Activated T-cell treated with anti-CD3 and anti-CD28 coated beads, Interleukin-2, amount 50 U/mL, for 24 hours (primary cell): ENCODE measurements around the gene RGS18.
"Not testable (repeated sequence)": the region's sequence is repeated elsewhere in the genome, so short reads cannot be mapped to it uniquely, and the experiment has no call there.

ENCODE experiments used
- DNase-seq: peaks from one replicate; pipeline ENCODE4 v3.0.0-alpha.2; 2020
- H3K27ac Mint-ChIP-seq: 2 replicates; pipeline ENCODE4 v1.8.0; 2020; ENCODE audit warnings: mild to moderate bottlenecking, mixed read lengths
- H3K27me3 Mint-ChIP-seq: 2 replicates; pipeline ENCODE4 v1.8.0; 2020; ENCODE audit warnings: mixed read lengths
- H3K36me3 Mint-ChIP-seq: 2 replicates; pipeline ENCODE4 v1.8.0; 2020; ENCODE audit warnings: low read depth, mixed read lengths
- H3K4me1 Mint-ChIP-seq: 2 replicates; pipeline ENCODE4 v1.8.0; 2020; ENCODE audit warnings: low read depth, mixed read lengths
- H3K4me3 Mint-ChIP-seq: 2 replicates; pipeline ENCODE4 v1.8.0; 2020; ENCODE audit warnings: mild to moderate bottlenecking, moderate library complexity, mixed read lengths
- H3K9me3 Mint-ChIP-seq: 2 replicates; pipeline ENCODE4 v1.8.0; 2020; ENCODE audit warnings: mixed read lengths

The RGS18 gene

DNA sequence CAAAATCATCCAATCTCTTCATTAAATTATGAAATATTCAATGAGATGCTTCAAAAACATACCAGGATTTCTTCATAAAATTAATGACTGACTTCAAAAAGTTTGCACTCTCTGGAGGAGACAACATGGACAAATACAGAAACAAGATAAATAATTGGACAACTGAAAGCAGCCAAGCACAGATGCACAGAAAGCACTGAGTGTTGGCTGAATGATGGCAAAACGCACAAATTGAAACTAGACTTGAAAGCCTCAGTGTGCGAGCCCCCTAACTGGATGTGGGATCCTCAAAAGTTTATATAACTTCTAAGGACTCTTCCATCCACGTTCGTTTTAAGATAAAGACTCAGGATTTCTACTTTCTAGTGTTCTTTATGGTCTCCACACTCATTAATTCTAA lies 27.9 kb downstream of the RGS18 start:
- no peak overlapping the region for H3K4me3 Mint-ChIP-seq
- no peak overlapping the region for H3K27ac Mint-ChIP-seq
- H3K9me3 Mint-ChIP-seq, result no peaks in the 10 kb centered on the region

DNA sequence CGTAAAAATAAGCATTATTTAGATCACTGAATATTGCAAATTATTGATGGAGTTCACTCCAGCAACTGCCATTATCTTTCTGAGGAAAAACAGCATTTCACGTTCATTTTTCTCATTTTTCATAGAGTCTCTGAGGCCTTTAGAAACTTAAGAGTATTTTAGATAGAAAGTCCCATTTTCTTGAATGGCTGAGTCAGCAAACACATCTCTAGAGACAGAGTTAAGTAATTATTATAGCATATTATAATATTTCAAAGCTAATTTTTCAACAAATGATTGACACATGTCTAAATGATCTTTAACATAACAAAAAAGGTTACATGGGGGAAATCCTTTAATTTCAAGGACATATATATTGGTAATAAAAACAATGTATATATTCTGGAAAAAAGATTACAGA lies 31.8 kb downstream of the RGS18 start:
- Mint-ChIP-seq H3K27me3 (no peaks in the 10 kb centered on the region), H3K36me3 (no peaks in the 10 kb centered on the region), H3K27ac (no peak overlapping the region), H3K9me3 (no peaks in the 10 kb centered on the region), H3K4me3 (no peak overlapping the region), H3K4me1 (no peaks in the 10 kb centered on the region)
- DNase-seq, result no peak

More for the DNA sequence above, 27.9 kb downstream of the RGS18 start:
- Mint-ChIP-seq H3K4me1 (no peaks in the 10 kb centered on the region), H3K27me3 (no peaks in the 10 kb centered on the region), H3K36me3 (no peaks in the 10 kb centered on the region)
- no peak for DNase-seq

DNA sequence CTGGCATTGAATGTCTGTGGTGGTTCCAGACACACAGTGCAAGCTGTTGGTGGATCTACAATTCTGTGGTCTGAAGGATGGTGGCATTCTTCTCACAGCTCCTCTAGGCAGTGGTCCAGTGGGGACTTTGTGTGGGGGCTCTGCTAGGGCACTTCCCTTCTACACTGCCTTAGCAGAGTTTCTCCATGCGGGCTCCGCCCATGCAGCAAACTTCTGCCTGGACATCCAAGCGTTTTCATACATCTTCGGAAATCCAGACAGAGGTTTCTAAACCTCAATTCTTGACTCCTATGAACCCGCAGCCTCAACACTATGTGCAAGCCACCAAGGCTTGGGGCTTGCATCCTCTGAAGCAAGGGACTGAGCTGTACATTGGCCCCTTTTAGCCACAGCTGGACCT lies 43.0 kb downstream of the RGS18 start:
- no peak overlapping the region for H3K27ac Mint-ChIP-seq
- H3K4me1 Mint-ChIP-seq, result no peaks in the 10 kb centered on the region
- no peak overlapping the region for H3K4me3 Mint-ChIP-seq
- H3K9me3 Mint-ChIP-seq, result peaks cover 12% of the 10 kb centered on the region
- no peak for DNase-seq
- H3K36me3 Mint-ChIP-seq, result no peaks in the 10 kb centered on the region
- no peaks in the 10 kb centered on the region for H3K27me3 Mint-ChIP-seq

DNA sequence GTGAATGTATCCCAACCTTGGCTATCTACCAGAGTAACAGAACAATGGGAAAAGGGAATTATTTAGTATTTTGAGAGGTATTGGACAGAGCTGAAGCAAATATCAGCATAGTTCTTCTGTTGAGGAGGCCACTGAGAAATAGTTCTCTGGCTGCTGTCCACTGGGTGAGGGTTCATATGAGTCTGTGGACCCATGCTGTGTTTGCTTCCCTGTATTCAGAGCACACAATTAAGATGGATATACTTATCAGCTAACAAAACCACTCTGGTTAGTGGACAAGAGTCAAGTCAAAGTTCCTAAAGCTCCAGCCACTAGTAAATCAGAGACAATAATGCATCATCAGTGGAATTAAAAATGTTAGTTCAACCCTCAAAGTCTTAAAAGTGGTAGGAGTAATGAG lies 66.1 kb downstream of the RGS18 start:
- no peak overlapping the region for H3K4me3 Mint-ChIP-seq
- H3K27ac Mint-ChIP-seq, result no peak overlapping the region
- H3K36me3 Mint-ChIP-seq, result no peaks in the 10 kb centered on the region
- DNase-seq, result no peak
- no peaks in the 10 kb centered on the region for H3K4me1 Mint-ChIP-seq
- H3K9me3 Mint-ChIP-seq, result peaks cover 3% of the 10 kb centered on the region
- H3K27me3 Mint-ChIP-seq, result no peaks in the 10 kb centered on the region

DNA sequence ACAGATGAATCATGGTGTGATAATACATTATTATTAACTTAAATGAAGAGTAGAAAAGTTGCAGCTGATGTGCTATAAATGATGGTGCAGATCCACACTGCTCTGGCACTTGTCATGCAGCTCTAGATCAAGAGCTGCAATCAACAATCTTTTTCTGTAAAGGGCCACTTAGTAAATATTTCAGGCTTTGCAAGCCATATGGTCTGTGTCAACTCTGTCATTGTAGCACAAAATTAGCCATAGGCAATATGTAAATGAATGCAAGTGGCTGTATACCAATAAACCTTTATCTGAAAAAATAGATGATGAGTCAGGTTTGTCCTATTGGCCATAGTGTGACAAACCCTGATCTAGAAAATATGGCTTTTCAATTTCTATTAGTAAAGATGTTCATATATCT lies 66.6 kb downstream of the RGS18 start:
- no peak for DNase-seq
- Mint-ChIP-seq H3K9me3 (peaks cover 3% of the 10 kb centered on the region), H3K4me3 (no peak overlapping the region), H3K4me1 (no peaks in the 10 kb centered on the region), H3K27ac (no peak overlapping the region), H3K36me3 (no peaks in the 10 kb centered on the region), H3K27me3 (no peaks in the 10 kb centered on the region)

DNA sequence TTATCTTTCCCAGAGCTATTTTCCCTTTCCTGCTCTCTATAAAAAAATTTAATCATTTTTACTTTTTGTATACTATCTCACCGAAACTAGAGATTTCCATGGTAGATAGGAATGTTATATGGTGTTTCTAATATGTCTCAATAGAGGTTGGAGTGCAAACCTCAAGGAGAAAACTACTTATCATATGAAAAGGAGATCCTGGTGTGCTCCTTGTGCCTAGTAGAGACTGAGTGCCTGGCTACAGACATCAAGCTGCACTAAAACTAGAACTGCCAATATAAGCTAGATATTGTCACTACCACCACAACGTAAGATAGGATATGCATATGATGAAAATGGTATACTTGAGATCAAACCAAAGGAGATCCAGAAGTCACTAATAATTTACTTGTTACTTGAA lies 67.0 kb downstream of the RGS18 start:
- Mint-ChIP-seq H3K9me3 (peaks cover 3% of the 10 kb centered on the region), H3K27me3 (no peaks in the 10 kb centered on the region), H3K4me1 (no peaks in the 10 kb centered on the region), H3K4me3 (no peak overlapping the region), H3K27ac (no peak overlapping the region), H3K36me3 (no peaks in the 10 kb centered on the region)
- no peak for DNase-seq

DNA sequence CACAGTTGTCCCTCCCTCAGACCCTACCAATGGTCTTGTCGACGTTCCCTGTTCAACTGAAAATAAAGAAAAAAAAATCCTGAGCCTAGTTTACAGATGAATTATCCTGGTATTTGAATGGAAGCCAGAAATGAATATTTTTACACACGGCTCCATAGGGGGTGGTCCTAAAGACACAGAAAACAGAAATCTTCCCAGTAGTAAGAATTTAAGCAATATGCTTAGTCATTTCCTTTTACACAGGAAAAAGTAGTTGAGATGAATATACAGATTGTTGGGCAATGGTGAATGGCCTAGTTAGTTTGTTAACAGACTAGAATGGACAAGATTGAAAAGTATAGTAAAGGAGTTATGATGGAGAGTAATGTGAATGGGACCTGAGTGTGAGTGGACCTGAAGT lies 67.4 kb downstream of the RGS18 start:
- Mint-ChIP-seq H3K4me1 (no peaks in the 10 kb centered on the region), H3K9me3 (peaks cover 4% of the 10 kb centered on the region), H3K27me3 (no peaks in the 10 kb centered on the region), H3K36me3 (no peaks in the 10 kb centered on the region), H3K4me3 (no peak overlapping the region), H3K27ac (no peak overlapping the region)
- no peak for DNase-seq

DNA sequence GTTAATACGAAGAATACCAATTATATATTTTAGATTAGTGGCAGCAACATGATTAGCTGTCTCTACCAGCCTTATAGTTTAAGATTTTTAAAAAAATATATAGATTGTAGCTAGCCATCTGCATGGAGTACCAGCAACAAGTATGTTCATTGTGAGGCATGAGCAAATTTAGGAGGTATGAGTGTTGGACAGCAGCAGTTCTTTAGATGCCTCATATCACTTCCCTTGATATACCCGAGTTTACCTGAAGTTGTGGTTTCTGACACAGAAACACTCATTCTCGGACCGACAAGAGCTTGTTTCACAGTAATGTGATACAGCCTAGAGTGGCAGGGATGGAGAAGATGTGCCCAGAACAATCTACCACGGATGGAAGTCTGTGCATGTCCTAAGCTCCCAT lies 69.1 kb downstream of the RGS18 start:
- no peak overlapping the region for H3K27ac Mint-ChIP-seq
- H3K9me3 Mint-ChIP-seq, result peaks cover 5% of the 10 kb centered on the region
- H3K4me3 Mint-ChIP-seq, result no peak overlapping the region
- H3K27me3 Mint-ChIP-seq, result no peaks in the 10 kb centered on the region
- H3K36me3 Mint-ChIP-seq, result no peaks in the 10 kb centered on the region
- DNase-seq, result no peak
- no peaks in the 10 kb centered on the region for H3K4me1 Mint-ChIP-seq

DNA sequence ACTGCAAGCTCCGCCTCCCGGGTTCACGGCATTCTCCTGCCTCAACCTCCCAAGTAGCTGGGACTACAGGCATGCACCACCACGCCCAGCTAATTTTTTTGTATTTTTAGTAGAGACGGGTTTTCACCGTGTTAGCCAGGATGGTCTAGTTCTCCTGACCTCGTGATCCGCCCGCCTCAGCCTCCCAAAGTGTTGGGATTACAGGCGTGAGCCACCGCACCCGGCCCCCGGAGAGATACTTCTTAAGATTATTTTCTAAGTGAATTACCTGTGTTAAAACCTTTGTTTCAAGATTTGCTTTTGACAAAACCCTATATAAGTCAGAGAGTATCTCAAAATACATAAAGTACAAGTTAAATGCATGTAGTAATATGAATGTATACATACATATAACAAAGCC lies 69.7 kb downstream of the RGS18 start:
- H3K9me3 Mint-ChIP-seq, H3K27ac Mint-ChIP-seq, DNase-seq, H3K36me3 Mint-ChIP-seq, H3K27me3 Mint-ChIP-seq, H3K4me1 Mint-ChIP-seq, H3K4me3 Mint-ChIP-seq: not testable (repeated sequence)

DNA sequence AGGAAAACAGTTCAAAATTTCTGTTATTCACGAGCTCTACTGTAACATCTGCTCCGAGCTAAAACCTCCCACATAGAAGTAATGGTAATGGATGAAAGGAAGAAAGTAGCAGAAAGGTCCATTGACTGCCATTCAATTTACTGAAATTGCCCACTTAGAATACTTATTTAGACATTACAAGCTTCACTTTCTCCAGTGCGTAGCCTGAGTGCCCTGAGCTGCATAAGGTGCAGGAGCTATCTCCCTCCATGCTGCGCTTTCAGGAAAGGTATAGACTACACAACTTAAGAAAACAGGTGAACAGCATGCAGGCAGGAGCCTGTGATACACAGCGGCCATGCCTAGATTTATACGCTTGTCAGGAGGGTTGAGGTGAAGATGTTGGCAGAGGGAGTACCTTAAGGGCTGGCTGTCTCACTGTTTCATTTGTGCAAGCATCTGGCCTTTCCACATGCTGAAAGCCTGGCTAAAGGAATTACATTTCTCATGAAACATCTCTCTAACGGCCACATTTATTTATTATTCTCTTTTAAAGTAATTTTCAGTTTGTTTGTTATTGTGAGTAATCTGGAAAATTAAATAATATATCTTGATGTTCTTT lies 74.7 kb downstream of the RGS18 start:
- no peaks in the 10 kb centered on the region for H3K4me1 Mint-ChIP-seq
- H3K27ac Mint-ChIP-seq, result no peak overlapping the region
- no peaks in the 10 kb centered on the region for H3K36me3 Mint-ChIP-seq
- H3K4me3 Mint-ChIP-seq, result no peak overlapping the region
- no peaks in the 10 kb centered on the region for H3K27me3 Mint-ChIP-seq
- DNase-seq, result no peak
- H3K9me3 Mint-ChIP-seq, result peaks cover 2% of the 10 kb centered on the region

DNA sequence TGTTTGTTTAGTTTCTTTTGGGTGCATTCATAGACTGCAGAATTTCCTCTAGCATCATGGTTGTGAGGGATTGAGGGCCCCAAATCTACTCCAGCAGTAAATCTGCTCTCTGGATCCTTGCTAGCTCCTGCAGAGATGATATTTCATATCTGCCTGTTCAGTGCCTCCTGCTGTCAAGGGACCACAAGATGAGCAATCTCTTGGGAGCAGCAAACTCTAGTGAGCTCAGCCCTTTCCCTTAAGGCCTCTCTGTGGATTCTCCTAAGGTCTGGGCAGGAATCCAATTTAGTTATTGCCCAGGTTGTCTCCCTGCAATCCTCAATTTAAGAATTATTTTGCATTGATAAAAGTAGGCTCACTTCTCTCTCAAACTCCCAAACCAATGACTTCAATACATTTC lies 76.9 kb downstream of the RGS18 start:
- Mint-ChIP-seq H3K4me1 (no peaks in the 10 kb centered on the region), H3K27me3 (no peaks in the 10 kb centered on the region), H3K9me3 (peaks cover 2% of the 10 kb centered on the region), H3K36me3 (no peaks in the 10 kb centered on the region), H3K4me3 (no peak overlapping the region), H3K27ac (no peak overlapping the region)
- no peak for DNase-seq
